HG03354 (cell line): ENCODE data around the gene ITPR1.
"Not testable (repeated sequence)": the region's sequence is repeated elsewhere in the genome, so short reads cannot be mapped to it uniquely, and the experiment has no call there.

Experiments
- ATAC-seq: cut with Tn5 transposase; IDR thresholded peaks from one replicate; pipeline ENCODE4 v1.9.1; 2021; ENCODE audit warnings: mild to moderate bottlenecking; ENCODE audit not compliant: unreplicated experiment, poor library complexity, severe bottlenecking

Gene ITPR1

DNA sequence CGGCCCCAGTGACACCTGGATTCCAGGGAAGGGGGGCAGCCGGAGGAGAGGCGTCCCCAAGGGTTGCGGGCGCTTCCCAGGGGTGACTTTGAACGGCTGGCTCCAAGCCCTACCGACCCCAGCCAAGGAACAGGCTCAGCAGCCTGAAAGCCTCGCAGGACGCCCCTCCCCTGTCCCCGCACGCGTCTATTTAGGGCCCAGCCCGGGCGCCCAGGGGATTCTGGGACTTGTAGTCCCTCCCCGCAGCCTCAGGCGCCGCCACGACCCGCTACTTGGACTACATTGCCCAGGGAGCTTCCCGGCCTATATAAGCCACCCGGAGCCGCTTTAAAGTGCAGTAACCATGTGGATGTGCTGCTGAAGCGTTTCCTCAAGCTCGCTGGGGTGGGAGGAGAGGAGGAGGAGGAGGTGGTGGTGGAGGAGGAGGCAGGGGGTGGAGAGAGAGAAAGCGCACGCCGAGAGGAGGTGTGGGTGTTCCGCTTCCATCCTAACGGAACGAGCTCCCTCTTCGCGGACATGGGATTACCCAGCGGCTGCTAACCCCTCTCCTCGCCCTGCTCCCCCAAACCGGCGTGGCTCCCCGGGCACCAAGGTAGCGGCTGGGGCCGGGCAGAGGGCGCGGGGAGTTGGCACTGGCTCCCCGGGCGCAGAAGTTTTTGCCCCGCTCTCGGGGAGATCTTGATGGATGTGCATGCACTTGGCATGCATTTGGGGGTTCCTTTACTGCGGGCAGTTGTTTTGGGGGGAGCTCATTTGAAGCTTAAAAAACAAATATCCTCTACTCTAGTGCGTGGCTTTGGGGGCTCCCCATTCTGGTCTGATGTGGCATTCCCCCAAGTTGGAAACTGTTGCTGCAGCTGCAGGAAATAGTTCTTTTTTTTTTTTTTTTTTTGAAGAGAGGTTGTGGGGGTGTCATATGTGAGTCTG lies at the start of gene ITPR1:
ITPR1 (plus strand) TSS at position 335 of the 927 bp plus-strand sequence. CDS start 23,144 bp downstream, outside the sequence.
- peak; percentile 94 for ATAC-seq

GRCh38 chr3:4447295-4447999 lies 45.7 kb upstream of the ITPR1 start:
- no peak for ATAC-seq

DNA sequence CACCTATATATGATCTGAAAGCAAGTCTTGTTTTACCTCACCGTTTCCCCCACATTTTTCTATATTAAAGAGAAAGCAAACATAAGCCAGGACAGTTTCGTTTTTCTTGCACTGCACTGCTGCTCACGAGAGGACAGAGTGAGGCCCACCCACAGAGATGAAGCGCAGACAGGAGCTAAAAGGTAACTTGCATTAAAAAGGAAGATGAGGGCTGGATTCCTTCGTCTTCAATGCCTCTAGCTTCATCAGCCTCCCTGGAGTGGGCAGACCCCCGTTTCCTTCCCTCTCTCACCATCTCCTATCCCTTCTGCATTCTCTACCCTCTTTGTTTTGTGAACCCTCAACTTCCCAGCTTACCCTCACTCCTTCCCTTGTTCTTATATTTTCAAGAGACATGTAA lies 45.0 kb upstream of the ITPR1 start:
- ATAC-seq, result no peak

- ATAC-seq, result no peak
Measured at GRCh38 chr3:4449043-4449805, 43.9 kb upstream of the ITPR1 start.

- ATAC-seq, result no peak
Measured at GRCh38 chr3:4454142-4454541, 39.0 kb upstream of the ITPR1 start.

DNA sequence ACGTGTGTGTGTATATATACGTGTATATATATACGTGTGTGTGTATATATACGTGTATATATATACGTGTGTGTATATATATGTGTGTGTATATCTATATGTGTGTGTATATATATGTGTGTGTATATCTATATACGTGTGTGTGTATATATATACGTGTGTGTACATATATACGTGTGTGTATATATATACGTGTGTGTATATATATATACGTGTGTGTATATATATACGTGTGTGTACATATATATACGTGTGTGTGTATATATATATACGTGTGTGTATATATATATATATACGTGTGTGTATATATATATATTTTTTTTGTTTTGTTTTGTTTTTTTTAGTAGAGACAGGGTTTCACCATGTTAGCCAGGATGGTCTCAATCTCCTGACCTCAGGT lies 36.4 kb upstream of the ITPR1 start:
- not testable (repeated sequence) for ATAC-seq

- no peak for ATAC-seq
Measured at GRCh38 chr3:4458961-4459360, 34.2 kb upstream of the ITPR1 start.

DNA sequence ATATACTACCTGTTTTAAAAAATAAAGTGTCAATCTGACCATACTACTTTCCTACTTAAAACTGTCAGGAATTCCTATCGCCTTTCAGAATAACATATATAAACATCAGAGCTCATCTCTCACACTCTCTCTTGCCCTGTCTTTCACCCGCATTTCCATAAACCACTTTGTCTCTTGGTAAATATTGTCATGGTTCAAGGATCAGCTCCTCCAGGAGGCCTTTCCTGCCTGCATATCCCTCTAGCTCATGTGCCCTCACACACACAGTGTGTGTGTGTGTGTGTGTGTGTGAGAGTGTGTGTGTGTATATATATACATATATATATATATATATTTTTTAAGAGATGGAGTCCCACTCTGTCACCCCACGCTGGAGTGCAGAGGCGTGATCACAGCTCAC lies 32.8 kb upstream of the ITPR1 start:
- ATAC-seq, result no peak

DNA sequence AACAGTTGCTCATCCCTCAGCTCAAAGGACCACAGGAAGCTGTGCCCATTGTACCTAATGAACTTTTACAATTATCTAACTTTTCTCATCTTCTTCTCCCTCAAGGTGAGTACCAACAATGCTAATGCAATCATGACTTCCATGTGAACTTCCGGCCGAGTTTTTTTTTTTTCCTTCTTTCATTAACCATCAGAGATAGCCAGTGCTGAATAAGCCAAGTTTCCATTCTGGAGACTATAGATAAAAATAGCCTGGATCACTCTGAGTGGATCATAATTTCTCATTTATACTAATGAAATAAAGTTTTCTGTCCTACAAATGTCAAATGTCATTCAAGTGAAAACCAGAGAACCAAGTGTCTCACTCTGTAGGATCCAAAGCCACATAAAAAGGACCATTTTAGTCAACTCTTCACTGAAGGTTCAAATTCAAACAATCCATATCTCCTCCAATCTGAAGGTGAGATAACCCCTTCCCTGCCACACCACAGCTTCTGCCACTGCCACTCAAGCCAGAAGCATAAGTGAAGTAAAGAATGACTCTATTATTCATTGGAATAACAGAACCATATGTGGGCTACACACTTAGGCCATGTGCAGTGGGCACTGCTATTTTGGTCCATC lies 31.6 kb upstream of the ITPR1 start:
- no peak for ATAC-seq

DNA sequence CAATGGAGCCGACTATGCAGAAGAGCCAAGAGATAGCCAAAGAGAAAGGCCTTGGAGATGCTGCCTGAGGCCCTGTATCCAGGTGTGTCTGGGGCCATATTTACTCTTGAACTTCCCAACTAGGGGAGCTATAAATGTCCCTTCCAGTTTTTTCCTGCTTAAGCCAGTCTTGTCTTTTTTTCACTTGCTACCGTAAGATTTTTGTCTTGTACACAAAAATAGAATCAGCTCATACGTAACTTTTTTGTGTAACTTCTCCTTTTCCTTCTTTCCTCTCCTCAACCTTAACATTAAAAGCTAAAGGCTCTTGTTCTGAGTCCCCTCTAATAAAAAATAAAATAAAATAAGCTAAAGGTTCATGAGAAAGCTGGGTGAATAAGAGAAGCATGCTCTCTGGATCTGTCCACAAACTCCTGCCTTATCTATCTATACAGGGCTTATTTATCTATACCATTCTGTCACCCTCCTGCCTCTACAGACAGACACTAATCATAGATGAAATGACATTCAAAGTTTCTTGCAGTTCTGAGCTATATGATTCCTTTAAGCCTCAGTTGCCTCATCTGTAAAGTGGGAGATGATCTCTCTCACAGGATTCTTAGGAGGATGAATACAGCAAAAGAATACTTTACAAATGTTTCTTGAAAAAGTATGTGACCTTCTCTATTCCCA lies 30.6 kb upstream of the ITPR1 start:
- no peak for ATAC-seq

- ATAC-seq, result no peak
Measured at GRCh38 chr3:4464576-4464975, 28.6 kb upstream of the ITPR1 start.

DNA sequence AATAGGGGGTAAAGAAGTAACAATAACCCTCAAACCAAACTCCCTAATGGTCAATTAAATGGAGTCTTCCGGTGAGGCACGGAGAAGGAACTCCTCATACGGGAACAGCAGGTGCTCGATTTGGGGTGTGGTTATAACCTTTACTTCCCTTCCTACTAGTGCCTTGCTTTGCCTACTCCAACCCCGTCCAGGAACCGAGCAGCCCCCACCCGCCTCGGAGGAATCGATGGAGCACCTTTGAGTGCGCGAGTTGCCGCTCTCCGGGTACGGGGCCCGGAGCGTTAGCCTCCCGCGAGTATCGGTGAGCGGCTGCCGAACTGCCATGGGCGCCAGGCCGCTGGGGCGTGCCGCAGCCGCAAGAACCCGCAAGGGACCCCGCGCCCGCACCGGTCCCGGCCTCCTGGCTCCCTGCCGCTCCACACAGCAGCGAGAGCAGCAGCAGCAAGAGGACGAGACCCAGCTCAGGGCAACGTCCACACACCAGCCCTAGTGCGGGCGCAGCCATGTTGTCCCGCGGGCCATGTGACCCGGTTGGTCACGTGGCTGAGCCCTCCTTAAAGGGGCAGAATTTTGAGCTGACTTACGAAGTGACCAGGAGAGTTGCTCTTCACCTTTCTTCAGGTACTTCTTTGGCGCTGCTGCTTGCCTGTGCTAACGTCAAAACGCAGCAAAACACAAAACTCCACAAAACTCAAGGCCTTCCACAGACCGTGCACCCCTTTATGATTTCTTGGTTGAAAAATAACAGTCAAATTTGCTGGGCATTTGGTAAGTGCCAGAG lies 26.2 kb upstream of the ITPR1 start, which contains the start of gene SUMF1:
SUMF1 (minus strand) TSS at position 529 of the 781 bp plus-strand sequence; CDS start at position 505, 24 bp downstream.
- peak; percentile 100 for ATAC-seq

DNA sequence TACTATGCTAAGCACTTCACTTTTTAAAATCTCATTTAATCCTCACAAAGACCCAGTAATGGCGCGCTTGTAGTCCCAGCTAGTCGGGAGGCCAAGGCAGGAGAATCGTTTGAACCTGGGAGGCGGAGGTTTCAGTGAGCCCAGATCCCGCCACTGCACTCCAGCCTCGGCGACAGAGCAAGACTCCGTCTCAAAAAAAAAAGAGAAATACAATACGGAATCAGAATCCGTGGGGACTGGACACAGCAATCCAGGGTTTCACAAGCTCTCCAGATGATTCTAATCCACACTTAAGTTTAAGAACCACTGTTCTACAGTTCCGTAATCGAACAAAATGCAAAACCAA lies 25.7 kb upstream of the ITPR1 start:
- no peak for ATAC-seq

- no peak for ATAC-seq
Measured at GRCh38 chr3:4471907-4472306, 21.2 kb upstream of the ITPR1 start.

DNA sequence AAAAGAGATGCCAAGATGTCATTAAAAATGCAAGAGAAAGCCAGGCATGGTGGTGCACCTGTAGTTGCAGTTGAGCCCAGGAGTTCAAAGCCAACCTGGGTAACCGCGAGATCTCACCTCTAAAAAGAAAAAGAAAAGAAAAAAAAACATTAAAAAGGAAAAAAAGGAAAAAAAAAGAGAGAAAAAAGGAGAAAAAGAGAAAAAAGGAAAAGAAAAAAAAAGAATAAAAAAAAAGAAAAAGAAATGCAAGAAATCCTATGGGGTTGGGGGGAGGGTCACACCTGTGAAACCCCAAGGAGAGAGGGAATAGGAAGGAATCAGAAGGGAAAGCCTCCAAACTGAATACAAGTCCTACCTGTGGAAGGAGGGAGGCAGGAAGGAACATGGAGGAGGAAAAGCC lies 20.8 kb upstream of the ITPR1 start:
- no peak for ATAC-seq

DNA sequence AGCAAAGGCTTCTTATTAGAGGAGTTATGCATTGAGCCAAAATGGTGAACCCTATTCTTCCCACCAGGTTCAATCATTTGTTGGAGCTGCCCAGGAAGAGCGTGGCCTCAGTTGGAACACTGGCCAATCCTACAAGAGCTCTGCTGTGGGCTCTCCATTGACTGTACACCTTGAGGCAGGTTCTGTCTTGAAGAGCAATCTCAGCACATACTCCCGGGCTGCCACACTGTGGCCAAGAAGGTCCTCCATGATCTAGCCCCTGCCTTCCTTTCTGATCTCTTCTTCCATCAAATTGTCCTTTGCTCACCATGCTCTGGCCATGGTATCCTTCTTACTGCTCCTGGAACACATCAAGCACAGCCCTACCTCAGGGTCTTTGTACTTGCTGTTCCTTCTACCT lies 20.4 kb upstream of the ITPR1 start:
- no peak for ATAC-seq

- peak; percentile 58 for ATAC-seq
Measured at GRCh38 chr3:4474683-4475490, 18.3 kb upstream of the ITPR1 start.

- no peak for ATAC-seq
Measured at GRCh38 chr3:4475804-4476203, 17.3 kb upstream of the ITPR1 start.
